Measurements from ENCODE around the gene ZEB1. TPM values are rescaled to one million over a fixed set of nuclear protein-coding genes. Genes with fewer than 3 reads are reported as not detected.

ZEB1 gene
- total RNA-seq, 1 donor from 2014 or later, result 29.9 TPM

DNA sequence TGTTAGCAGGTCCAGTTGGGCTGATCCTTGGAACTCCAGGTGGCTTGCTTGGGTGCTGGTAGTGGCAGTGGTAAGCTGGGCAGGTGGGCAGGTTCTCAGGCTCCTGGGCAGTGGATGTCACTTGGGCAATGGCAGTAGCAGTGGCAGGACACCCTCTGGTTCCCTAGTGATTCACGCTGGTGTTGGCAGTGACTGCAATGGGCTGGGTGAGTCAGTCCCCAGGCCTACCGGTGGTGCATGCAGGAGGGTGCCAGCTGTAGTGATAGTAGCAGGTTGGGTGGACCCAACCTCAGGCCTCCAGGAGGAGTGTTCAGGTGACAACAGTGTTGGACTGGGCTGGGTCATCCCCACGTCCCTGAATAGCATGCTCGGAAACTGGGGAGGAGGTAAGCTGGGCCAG, 189.2 kb downstream of the ZEB1 start:
- no peak for DNase-seq (ENCODE audit: extremely low spot score, unreplicated experiment)
- Mint-ChIP-seq H3K4me1 (ENCODE audit: unreplicated experiment) (no peaks in the 10 kb centered on the region), H3K4me3 (no peak overlapping the region), H3K27ac (no peak overlapping the region), H3K36me3 (peaks cover 23% of the 10 kb centered on the region), H3K27me3 (no peaks in the 10 kb centered on the region), H3K9me3 (peaks cover 15% of the 10 kb centered on the region)
- TF ChIP-seq CTCF (conservative IDR thresholded peaks at IDR 0.05), result no peak

GRCh38 chr10:31508882-31509281, 189.9 kb downstream of the ZEB1 start:
- DNase-seq (ENCODE audit: extremely low spot score, unreplicated experiment), result no peak
- no peak for TF ChIP-seq CTCF (conservative IDR thresholded peaks at IDR 0.05)
- Mint-ChIP-seq H3K27ac (no peak overlapping the region), H3K4me1 (ENCODE audit: unreplicated experiment) (no peaks in the 10 kb centered on the region), H3K9me3 (peaks cover 15% of the 10 kb centered on the region), H3K27me3 (no peaks in the 10 kb centered on the region), H3K4me3 (no peak overlapping the region), H3K36me3 (peaks cover 18% of the 10 kb centered on the region)

GRCh38 chr10:31509989-31510388, 191.0 kb downstream of the ZEB1 start:
- Mint-ChIP-seq H3K4me1 (ENCODE audit: unreplicated experiment) (no peaks in the 10 kb centered on the region), H3K27me3 (no peaks in the 10 kb centered on the region), H3K27ac (no peak overlapping the region), H3K36me3 (peaks cover 19% of the 10 kb centered on the region), H3K9me3 (peaks cover 15% of the 10 kb centered on the region), H3K4me3 (no peak overlapping the region)
- DNase-seq (ENCODE audit: extremely low spot score, unreplicated experiment), result no peak
- no peak for TF ChIP-seq CTCF (conservative IDR thresholded peaks at IDR 0.05)

- no peak overlapping the region for H3K27ac Mint-ChIP-seq
- no peaks in the 10 kb centered on the region for H3K4me1 Mint-ChIP-seq (ENCODE audit: unreplicated experiment)
- TF ChIP-seq CTCF (conservative IDR thresholded peaks at IDR 0.05), result no peak
- DNase-seq (ENCODE audit: extremely low spot score, unreplicated experiment), result no peak
- H3K9me3 Mint-ChIP-seq, result no peaks in the 10 kb centered on the region
- no peaks in the 10 kb centered on the region for H3K27me3 Mint-ChIP-seq
- H3K36me3 Mint-ChIP-seq, result peaks cover 7% of the 10 kb centered on the region
- H3K4me3 Mint-ChIP-seq, result no peak overlapping the region
These were observed 196.1 kb downstream of the ZEB1 start for GRCh38 chr10:31515116-31515515.

- no peaks in the 10 kb centered on the region for H3K9me3 Mint-ChIP-seq
- no peak for TF ChIP-seq CTCF (conservative IDR thresholded peaks at IDR 0.05)
- H3K27ac Mint-ChIP-seq, result no peak overlapping the region
- no peak overlapping the region for H3K4me3 Mint-ChIP-seq
- peaks cover 15% of the 10 kb centered on the region for H3K36me3 Mint-ChIP-seq
- DNase-seq (ENCODE audit: extremely low spot score, unreplicated experiment), result no peak
- peaks cover 3% of the 10 kb centered on the region for H3K27me3 Mint-ChIP-seq
- no peaks in the 10 kb centered on the region for H3K4me1 Mint-ChIP-seq (ENCODE audit: unreplicated experiment)
These were observed 196.9 kb downstream of the ZEB1 start for GRCh38 chr10:31515819-31516402.

Measured in type B pancreatic cell (in vitro differentiated cells).